ENCODE measurements around the gene SLC25A43. TPM values are rescaled to one million over a fixed set of nuclear protein-coding genes. Genes with fewer than 3 reads are reported as not detected.
"Not testable (repeated sequence)": the region's sequence is repeated elsewhere in the genome, so short reads cannot be mapped to it uniquely, and the experiment has no call there.

Gene SLC25A43
- 1 to 10 TPM; 3.3 to 4.0 TPM for total RNA-seq

DNA sequence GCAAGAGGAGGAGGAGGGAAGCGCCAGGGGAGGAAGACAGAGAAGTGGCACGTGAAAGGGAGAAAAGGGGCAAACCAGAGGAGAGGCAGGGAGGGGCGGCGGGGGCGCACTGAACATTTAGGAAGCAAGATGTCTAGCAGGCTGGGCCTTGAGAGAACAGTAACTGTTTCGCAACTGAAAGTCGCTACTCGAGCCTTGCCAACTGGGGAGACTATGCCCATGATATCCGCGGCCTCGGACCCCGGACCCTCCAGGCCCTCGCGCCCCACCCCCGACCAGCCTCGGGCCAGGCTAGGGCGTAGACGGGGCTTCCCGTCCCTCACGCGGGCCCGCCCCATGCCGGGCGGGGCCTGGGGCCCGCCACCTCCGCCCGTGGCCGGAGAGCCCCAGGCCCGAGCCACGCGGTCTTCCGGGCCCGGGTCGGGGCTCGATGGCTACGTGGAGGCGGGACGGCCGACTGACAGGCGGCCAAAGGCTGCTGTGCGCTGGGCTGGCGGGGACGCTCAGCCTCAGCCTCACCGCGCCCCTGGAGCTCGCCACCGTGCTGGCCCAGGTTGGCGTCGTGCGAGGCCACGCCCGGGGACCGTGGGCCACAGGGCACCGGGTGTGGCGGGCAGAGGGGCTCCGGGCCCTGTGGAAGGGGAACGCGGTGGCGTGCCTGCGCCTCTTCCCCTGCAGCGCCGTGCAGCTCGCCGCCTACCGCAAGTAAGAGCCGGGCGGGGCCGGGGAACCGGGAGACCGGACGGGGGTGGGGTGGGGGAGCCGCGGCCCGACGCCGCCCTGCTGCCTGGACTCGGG is at the start of gene SLC25A43:
TSS of gene SLC25A43 (plus strand) at position 363 of the 798 bp plus-strand sequence. CDS start at position 431, 68 bp downstream.
- H3K36me3 Mint-ChIP-seq (ENCODE audit: low read depth) = no peaks in the 10 kb centered on the region
- H3K4me3 Mint-ChIP-seq = peak within 1 kb of the TSS; percentile 76
- no peaks in the 10 kb centered on the region for H3K9me3 Mint-ChIP-seq
- peaks cover 5% of the 10 kb centered on the region for H3K27me3 Mint-ChIP-seq
- ChIA-PET CTCF (no interaction called here), POLR2A (no interaction called here)
- DNase-seq = peak; percentile 19
- peaks cover 14% of the 10 kb centered on the region for H3K4me1 Mint-ChIP-seq
- peak within 1 kb of the TSS; percentile 93 for H3K27ac Mint-ChIP-seq

DNA sequence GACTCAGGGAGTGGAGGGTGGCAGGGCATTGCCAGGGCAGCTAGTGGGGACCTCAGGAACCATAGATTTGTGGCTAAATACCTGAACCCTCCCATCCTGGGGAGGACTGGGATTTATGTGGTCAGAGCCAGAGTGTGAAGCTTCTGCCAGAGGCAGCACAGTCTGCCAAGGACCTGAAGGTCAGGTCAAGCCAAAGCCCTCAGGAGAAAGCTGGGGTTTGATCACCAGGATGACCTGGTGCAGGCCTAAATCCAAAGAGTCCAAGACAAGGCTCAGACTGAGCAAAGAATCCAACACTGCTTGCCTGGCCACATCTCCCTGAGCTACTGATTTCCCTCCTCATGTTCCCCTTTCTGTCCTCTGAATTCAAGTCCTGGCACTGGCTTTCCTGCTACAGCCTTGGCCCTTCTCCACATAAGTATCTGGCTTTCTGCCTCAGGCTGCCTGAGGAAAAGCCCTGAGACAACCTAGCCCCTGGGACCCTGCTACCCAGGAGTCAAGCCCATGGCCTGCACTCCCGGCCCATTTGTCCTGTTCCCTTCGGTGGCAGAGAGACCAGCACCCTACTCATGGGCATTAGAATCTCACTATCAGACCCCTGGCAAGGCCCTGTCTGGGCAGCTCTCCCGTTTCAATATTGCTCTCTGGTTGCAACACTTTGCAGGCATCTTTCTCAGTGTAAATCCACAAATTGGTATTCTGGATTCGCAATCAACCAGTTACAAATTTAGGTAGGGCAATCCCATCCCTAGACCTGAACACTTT is 39.3 kb upstream of the SLC25A43 start:
- no peaks in the 10 kb centered on the region for H3K27me3 Mint-ChIP-seq
- H3K36me3 Mint-ChIP-seq (ENCODE audit: low read depth) = no peaks in the 10 kb centered on the region
- no peak overlapping the region for H3K27ac Mint-ChIP-seq
- no peaks in the 10 kb centered on the region for H3K4me1 Mint-ChIP-seq
- POLR2A ChIA-PET = no interaction called here
- DNase-seq = no peak
- H3K4me3 Mint-ChIP-seq = no peak overlapping the region
- CTCF ChIA-PET = interaction anchor here (0.5 kb wide), 1 partner anchor 105 kb away, joined by 4 read pairs; no protein-coding TSS in a partner anchor
- H3K9me3 Mint-ChIP-seq = no peaks in the 10 kb centered on the region

DNA sequence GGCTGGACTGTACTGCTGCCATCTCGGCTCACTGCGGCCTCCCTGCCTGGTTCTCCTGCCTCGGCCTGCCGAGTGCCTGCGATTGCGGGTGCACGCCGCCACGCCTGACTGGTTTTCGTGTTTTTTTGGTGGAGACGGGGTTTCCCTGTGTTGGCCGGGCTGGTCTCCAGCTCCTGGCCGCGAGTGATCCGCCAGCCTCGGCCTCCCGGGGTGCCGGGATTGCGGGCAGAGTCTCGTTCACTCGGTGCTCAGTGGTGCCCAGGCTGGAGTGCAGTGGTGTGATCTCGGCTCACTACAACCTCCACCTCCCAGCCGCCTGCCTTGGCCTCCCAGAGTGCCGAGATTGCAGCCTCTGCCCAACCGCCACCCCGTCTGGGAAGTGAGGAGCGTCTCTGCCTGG is 37.7 kb upstream of the SLC25A43 start:
- POLR2A ChIA-PET; H3K4me3 Mint-ChIP-seq; H3K27me3 Mint-ChIP-seq; H3K36me3 Mint-ChIP-seq (ENCODE audit: low read depth); H3K27ac Mint-ChIP-seq; DNase-seq; CTCF ChIA-PET; H3K9me3 Mint-ChIP-seq; H3K4me1 Mint-ChIP-seq: not testable (repeated sequence)

DNA sequence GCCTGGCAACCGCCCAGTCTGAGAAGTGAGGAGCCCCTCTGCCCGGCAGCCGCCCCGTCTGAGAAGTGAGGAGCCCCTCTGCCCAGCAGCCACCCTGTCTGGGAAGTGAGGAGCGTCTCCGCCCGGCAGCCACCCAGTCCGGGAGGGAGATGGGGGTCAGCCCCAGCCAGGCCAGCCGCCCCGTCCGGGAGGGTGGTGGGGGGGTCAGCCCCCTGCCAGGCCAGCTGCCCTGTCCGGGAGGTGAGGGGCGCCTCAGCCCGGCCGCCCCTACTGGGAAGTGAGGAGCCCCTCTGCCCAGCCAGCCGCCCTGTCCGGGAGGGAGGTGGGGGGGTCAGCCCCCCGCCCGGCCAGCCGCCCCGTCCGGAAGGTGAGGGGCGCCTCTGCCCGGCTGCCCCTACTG is 37.1 kb upstream of the SLC25A43 start:
- H3K4me1 Mint-ChIP-seq; H3K36me3 Mint-ChIP-seq (ENCODE audit: low read depth); DNase-seq; CTCF ChIA-PET; H3K27me3 Mint-ChIP-seq; H3K4me3 Mint-ChIP-seq; H3K9me3 Mint-ChIP-seq; H3K27ac Mint-ChIP-seq; POLR2A ChIA-PET: not testable (repeated sequence)

DNA sequence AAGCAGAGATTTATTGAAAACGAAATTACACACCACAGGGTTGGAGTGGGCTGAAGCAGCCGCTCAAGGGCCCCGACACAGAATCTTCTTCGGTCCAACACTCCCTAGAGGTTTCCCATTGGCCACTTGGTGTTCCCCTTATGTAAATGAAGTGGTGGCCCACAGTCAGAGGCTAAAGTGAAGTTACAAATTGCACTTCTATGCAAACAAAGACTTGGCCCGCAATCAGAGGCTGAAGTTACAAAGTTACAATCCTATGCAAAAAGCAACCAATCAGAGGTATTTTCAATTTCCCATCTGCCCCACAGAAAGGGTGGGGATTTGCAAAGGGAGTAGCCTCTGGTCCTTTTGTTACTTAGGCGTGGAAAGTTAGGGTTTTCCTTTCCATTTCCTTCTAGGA is 35.7 kb upstream of the SLC25A43 start:
- CTCF ChIA-PET = no interaction called here
- POLR2A ChIA-PET = no interaction called here
- H3K9me3 Mint-ChIP-seq = no peaks in the 10 kb centered on the region
- H3K27ac Mint-ChIP-seq = no peak overlapping the region
- no peak overlapping the region for H3K4me3 Mint-ChIP-seq
- H3K27me3 Mint-ChIP-seq = no peaks in the 10 kb centered on the region
- H3K4me1 Mint-ChIP-seq = no peaks in the 10 kb centered on the region
- H3K36me3 Mint-ChIP-seq (ENCODE audit: low read depth) = no peaks in the 10 kb centered on the region
- no peak for DNase-seq

DNA sequence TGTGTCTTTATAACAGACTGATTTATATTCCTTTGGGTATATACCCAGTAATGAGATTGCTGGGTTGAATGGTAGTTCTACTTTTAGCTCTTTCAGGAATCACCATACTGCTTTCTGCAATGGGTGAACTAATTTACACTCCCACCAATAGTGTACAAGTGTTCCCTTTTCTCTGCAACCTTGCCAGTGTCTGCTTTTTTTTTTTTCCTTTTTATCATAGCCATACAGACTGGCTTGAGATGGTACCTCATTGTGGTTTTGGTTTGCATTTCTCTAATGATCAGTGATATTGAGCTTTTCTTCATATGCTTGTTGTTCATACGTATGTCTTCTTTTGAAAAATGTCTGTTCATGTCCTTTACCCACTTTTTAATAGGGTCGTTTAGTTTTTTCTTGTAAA is 27.3 kb upstream of the SLC25A43 start:
- H3K27me3 Mint-ChIP-seq; H3K9me3 Mint-ChIP-seq; CTCF ChIA-PET; H3K27ac Mint-ChIP-seq; H3K4me1 Mint-ChIP-seq; H3K4me3 Mint-ChIP-seq; DNase-seq; H3K36me3 Mint-ChIP-seq (ENCODE audit: low read depth); POLR2A ChIA-PET: not testable (repeated sequence)

DNA sequence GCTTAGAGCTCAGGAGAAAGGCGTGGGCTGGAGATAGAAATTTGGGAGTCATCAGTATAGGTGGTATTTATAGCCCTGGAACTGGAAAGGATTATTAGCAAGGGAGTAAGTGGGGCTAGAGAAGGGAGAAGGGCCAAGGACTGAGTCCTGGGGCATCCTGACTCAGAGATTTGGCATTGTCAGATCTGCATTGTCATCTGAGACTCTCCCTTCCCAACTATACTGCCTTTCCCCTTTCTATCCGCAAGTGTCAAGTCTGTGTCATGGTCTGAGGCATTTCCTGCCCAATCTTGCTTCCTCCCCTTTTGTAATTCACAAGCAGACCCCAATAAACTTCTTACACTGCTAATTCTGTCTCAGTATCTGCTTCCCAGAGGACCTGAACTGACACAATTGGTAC is 24.4 kb upstream of the SLC25A43 start:
- H3K4me3 Mint-ChIP-seq = no peak overlapping the region
- no peaks in the 10 kb centered on the region for H3K36me3 Mint-ChIP-seq (ENCODE audit: low read depth)
- no peak overlapping the region for H3K27ac Mint-ChIP-seq
- POLR2A ChIA-PET = no interaction called here
- peaks cover 3% of the 10 kb centered on the region for H3K27me3 Mint-ChIP-seq
- no peaks in the 10 kb centered on the region for H3K4me1 Mint-ChIP-seq
- CTCF ChIA-PET = no interaction called here
- DNase-seq = no peak
- no peaks in the 10 kb centered on the region for H3K9me3 Mint-ChIP-seq

DNA sequence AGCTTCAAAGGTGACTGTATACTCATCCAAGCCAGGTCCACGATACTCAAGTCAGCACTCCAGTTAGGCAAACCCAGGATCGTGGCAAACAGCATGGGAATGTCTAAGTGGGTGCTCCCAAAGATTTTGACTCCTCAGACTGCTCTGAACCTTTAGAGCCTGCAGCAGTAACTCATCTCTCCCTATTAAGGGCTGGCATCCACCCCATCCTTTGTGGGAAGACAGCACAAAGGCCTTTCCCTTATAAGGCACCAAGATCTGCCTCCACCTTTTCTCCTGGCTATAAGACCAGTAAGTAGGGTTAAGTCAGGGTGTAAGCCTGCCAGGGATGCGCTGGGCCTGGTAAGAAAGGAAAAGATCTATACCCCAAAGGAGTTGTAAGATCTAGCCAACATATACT is 23.6 kb upstream of the SLC25A43 start:
- Mint-ChIP-seq H3K4me1 (no peaks in the 10 kb centered on the region), H3K4me3 (no peak overlapping the region), H3K27ac (no peak overlapping the region), H3K36me3 (ENCODE audit: low read depth) (no peaks in the 10 kb centered on the region), H3K9me3 (no peaks in the 10 kb centered on the region), H3K27me3 (peaks cover 3% of the 10 kb centered on the region)
- CTCF ChIA-PET = no interaction called here
- no peak for DNase-seq
- POLR2A ChIA-PET = no interaction called here

DNA sequence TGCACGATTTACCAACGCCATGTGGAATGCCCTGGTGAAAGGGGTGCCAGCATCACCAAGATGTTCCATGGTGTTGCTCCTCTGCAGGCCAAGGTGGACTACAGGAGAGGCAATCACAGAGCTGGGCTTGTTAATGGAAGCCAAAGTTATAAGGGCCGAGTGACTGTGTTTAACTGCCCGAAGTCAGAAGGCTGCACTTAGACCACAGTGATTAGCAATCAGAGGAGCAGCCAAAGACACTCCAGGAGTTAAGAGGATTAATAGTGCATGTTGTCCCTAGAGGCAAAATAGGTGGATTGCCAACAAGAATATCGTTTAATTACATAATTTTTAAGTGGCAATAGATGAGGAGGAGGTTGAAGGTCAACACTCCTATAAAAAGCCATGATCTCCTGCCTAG is 22.8 kb upstream of the SLC25A43 start:
- H3K27me3 Mint-ChIP-seq = peaks cover 3% of the 10 kb centered on the region
- ChIA-PET POLR2A (no interaction called here), CTCF (no interaction called here)
- no peaks in the 10 kb centered on the region for H3K4me1 Mint-ChIP-seq
- H3K4me3 Mint-ChIP-seq = no peak overlapping the region
- DNase-seq = no peak
- H3K36me3 Mint-ChIP-seq (ENCODE audit: low read depth) = no peaks in the 10 kb centered on the region
- H3K9me3 Mint-ChIP-seq = no peaks in the 10 kb centered on the region
- no peak overlapping the region for H3K27ac Mint-ChIP-seq

DNA sequence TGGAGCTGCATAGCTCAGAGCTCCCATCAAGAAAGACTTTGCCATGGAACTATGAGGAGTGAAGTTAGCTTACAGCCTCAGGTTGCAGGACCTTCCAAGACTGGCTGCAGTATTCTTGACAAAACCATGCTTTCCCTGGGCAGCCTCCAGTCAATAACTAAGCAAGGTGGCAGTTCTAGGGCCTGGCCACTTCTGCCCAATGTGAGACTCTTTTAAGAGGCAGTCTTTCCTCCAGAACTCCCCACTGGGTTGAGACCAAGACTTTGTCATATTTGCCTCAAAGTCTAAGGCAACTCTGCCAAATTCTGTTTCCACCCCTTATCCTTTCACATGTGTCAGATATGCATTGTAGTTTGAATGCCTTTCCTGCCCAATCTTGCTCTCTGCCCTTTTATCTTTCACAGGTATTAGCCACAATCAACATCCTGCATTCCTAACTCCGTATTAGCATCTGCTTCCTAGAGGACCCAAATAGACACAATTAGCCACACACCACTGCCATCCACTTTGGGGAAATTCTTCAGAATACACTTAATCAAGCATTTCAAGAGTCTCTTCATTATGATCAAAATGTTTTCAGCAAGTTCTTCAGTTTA is 17.7 kb upstream of the SLC25A43 start:
- Mint-ChIP-seq H3K27ac (no peak overlapping the region), H3K4me1 (no peaks in the 10 kb centered on the region), H3K27me3 (no peaks in the 10 kb centered on the region), H3K4me3 (no peak overlapping the region), H3K36me3 (ENCODE audit: low read depth) (no peaks in the 10 kb centered on the region), H3K9me3 (no peaks in the 10 kb centered on the region)
- ChIA-PET CTCF (interaction anchor here (1.3 kb wide), 1 partner anchor 11 kb away, joined by 3 read pairs; no protein-coding TSS in a partner anchor), POLR2A (no interaction called here)
- DNase-seq = no peak

DNA sequence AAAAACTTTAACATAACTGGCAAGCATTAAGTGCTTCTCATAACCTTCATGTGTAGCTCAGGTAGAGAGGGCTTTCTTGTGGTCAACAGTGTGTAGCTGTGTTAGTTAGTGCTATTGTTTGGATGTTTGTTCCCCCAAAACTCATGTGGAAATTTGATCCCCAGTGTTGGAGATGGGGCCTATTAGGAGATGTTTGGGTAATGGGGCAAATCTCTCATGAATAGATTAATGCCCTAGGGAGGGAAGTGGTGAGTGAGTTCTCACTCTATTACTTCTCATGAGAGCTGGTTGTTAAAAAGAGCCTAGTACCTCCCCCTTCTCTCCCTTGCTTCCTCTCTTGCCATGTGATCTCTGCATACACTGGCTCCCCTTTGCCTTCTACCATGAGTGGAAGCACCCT is 16.5 kb upstream of the SLC25A43 start:
- no peak overlapping the region for H3K27ac Mint-ChIP-seq
- ChIA-PET CTCF (interaction anchor here (0.6 to 1.3 kb wide), 2 partner anchors 10 to 83 kb away, joined by 3 read pairs; no protein-coding TSS in a partner anchor), POLR2A (no interaction called here)
- no peaks in the 10 kb centered on the region for H3K4me1 Mint-ChIP-seq
- no peak for DNase-seq
- H3K27me3 Mint-ChIP-seq = no peaks in the 10 kb centered on the region
- H3K9me3 Mint-ChIP-seq = no peaks in the 10 kb centered on the region
- H3K4me3 Mint-ChIP-seq = no peak overlapping the region
- H3K36me3 Mint-ChIP-seq (ENCODE audit: low read depth) = no peaks in the 10 kb centered on the region

DNA sequence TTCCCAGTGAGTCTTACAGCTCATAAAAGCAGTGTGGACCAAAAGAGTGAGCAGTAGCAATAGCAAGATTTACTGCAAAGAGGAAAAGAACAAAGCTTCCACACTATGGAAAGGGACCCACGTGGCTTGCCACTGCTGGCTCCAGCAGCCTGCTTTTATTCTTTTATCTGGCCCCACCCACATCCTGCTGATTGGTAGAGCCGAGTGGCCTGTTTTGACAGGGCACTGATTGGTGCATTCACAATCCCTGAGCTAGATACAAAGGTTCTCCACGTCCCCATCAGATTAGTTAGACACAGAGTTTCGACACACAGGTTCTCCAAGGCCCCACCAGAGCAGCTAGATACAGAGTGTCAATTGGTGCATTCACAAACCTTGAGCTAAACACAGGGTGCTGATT is 12.5 kb upstream of the SLC25A43 start:
- H3K4me1 Mint-ChIP-seq, H3K9me3 Mint-ChIP-seq, POLR2A ChIA-PET: not testable (repeated sequence)

DNA sequence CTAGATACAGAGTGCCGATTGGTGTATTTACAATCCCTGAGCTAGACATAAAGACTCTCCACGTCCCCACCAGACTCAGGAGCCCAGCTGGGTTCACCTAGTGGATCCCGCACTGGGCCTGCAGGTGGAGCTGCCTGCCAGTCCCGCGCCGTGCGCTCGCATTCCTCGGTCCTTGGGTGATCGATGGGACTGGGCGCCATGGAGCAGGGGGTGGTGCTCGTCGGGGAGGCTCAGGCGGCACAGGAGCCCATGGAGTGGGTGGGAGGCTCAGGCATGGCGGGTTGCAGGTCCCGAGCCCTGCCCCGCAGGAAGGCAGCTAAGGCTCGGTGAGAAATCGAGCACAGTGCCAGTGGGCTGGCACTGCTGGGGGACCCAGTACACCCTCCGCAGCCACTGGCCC is 11.7 kb upstream of the SLC25A43 start:
- H3K36me3 Mint-ChIP-seq (ENCODE audit: low read depth); CTCF ChIA-PET; H3K27me3 Mint-ChIP-seq; H3K4me3 Mint-ChIP-seq; POLR2A ChIA-PET; DNase-seq; H3K4me1 Mint-ChIP-seq; H3K9me3 Mint-ChIP-seq; H3K27ac Mint-ChIP-seq: not testable (repeated sequence)

More for the DNA sequence above, 12.5 kb upstream of the SLC25A43 start:
- CTCF ChIA-PET = interaction anchor here (0.7 kb wide), 1 partner anchor 150 kb away, joined by 3 read pairs; no protein-coding TSS in a partner anchor
- H3K4me3 Mint-ChIP-seq; H3K27ac Mint-ChIP-seq; DNase-seq; H3K36me3 Mint-ChIP-seq (ENCODE audit: low read depth); H3K27me3 Mint-ChIP-seq: not testable (repeated sequence)

All from activated CD4-positive, alpha-beta T cell treated with anti-CD3 and anti-CD28 coated beads, Interleukin-2, amount 10 ng/mL, durations not matched to agents 7 days and 5 days (primary cell).